HG02973 (cell line): ENCODE data around the gene UBXN4.
"Not testable (repeated sequence)": the region's sequence is repeated elsewhere in the genome, so short reads cannot be mapped to it uniquely, and the experiment has no call there.

Experiments
- ATAC-seq: cut with Tn5 transposase; IDR thresholded peaks from one replicate; pipeline ENCODE4 v1.9.1; 2021; ENCODE audit warnings: moderate library complexity; ENCODE audit not compliant: unreplicated experiment

The UBXN4 gene, protein sequence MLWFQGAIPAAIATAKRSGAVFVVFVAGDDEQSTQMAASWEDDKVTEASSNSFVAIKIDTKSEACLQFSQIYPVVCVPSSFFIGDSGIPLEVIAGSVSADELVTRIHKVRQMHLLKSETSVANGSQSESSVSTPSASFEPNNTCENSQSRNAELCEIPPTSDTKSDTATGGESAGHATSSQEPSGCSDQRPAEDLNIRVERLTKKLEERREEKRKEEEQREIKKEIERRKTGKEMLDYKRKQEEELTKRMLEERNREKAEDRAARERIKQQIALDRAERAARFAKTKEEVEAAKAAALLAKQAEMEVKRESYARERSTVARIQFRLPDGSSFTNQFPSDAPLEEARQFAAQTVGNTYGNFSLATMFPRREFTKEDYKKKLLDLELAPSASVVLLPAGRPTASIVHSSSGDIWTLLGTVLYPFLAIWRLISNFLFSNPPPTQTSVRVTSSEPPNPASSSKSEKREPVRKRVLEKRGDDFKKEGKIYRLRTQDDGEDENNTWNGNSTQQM

DNA sequence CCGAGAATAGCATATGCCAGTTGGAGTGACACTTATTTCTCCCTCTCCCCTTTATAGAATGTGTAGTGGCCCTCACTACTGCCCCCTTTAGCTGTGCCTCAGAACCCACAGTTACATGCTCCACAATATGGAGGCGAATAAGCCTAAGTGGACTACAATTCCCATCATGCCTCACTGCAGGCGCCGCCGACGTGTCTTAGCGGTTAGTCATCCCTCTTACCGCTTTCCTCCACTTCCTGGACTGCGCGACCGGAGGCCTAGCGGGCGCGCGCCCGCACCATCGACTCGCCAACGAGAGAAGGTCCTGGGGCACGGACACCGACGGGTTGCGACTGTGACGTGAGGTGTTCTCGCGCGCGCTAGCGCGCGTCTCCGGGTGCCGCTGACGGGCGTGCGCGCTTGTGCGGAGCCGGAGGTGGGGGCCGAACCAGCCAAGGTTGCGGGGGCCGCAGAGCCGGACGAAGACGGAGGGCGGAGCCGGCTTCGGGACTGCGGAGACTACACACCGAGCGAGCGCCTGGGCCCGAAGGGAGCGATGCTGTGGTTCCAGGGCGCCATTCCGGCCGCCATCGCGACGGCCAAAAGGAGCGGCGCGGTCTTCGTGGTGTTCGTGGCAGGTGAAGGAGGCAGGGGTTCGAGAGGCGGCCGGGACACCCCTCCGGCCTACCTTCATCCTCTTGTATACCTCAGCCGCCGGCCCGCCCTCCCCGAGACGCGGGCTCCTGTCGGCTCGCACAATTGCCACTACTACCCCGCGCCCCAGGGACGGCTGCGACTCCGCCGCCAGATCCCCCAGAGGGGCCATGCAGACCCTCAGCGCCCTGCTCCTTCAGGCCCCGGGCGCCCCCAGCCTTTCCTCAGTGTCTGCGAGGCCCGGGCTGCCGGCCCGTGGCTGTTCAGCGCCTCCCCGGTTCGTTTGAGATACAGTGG lies at the start of gene UBXN4:
Gene UBXN4, plus strand, starts transcription at position 461 of the 930 bp plus-strand sequence. Its CDS starts 75 bp downstream, at position 536.
- peak; percentile 88 for ATAC-seq

- no peak for ATAC-seq
Measured at GRCh38 chr2:135694711-135695110, 46.9 kb upstream of the UBXN4 start.

GRCh38 chr2:135698838-135699237 lies 42.8 kb upstream of the UBXN4 start:
- no peak for ATAC-seq

DNA sequence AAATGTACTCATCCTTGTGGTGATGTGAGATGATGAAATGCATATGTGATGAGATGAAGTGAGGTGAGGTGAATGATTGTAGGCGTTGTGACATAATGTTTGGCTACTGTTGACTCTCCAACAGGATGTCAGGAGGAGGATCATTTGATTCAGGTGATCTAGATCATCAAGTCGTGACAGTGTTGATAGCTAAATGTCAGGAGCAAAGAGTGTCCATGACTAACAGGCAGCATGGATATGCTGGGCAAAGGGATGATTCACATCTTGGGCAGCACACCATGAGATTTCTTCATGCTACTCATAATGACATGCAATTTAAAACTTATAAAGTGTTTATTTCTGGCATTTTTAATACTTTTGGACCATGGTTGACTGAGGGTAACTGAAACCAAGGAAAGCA lies 40.2 kb upstream of the UBXN4 start:
- no peak for ATAC-seq

DNA sequence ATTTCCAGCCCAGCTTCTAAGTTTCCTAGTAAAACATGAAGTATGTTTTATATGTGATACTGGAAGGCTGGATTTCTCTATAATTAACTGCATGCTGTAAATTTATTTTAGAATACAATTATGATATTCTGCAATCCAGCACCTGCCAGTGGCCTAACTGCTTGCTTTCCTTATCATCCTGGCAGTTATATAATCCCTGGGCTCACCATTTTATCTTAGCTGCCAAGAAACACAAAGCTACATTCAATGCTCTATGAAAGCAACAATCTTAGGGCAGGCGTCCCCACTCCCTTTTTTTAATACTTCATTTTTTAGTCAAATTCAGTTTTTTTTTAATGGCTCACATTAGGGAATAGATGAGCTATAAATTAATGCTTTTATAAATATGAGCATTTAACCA lies 38.4 kb upstream of the UBXN4 start:
- no peak for ATAC-seq

GRCh38 chr2:135704075-135704474 lies 37.6 kb upstream of the UBXN4 start:
- ATAC-seq: not testable (repeated sequence)

DNA sequence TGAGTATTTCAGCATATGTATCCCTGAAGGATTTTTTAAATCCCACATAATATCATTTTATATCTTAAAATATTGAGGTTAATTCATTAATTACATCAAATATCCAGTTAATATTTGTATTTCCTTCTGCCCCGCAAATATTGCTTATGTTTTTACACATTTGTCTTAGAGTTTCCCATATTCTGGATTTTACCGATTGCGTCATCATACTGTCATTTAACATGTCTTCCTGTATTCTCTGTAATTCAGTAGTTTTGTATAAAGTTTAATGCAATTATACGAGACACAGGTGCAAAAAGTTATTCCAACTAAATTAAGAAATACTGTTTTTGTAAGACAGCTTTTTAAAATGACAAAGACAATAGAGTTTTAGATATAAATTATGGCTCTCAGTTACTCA lies 33.5 kb upstream of the UBXN4 start:
- ATAC-seq: no peak

DNA sequence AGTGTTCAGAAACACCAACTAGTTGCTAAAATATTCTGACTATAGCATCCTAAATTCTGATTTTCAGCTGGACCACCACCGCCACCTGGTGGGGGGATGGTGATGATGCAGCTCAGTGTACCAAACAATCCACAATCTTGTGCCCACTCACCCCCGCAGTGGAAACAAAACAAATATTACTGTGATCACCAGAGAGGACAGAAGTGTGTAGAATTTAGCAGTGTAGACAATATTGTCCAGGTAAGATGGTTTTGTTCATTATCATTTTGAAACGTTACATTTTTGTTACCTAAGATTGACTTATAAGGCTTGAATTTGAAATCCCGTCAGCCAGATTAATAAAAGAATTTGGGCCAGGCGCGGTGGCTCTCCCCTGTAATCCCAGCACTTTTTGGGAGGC lies 31.7 kb upstream of the UBXN4 start:
- no peak for ATAC-seq

GRCh38 chr2:135715086-135715485 lies 26.6 kb upstream of the UBXN4 start:
- not testable (repeated sequence) for ATAC-seq

GRCh38 chr2:135728064-135728743 lies 13.5 kb upstream of the UBXN4 start:
- no peak for ATAC-seq

DNA sequence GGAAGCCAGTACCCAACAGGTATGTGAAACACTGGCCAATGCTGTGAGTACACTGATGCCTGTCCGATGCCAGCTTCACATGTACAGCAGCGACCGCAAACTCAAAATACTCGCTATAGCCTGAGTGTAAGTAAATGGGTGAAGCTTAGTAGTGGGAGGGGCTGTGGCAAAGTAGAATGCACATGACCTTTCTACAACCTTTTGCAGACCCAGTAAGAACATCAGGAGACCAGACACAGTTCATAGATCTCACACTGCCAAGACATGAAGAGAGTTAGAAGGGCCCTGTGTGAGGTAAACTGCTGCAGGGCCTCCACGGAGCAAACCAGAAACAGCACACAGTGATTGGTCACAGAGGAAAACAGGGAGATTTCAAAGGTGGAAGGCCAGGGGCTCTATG lies 9.1 kb upstream of the UBXN4 start:
- ATAC-seq: no peak

DNA sequence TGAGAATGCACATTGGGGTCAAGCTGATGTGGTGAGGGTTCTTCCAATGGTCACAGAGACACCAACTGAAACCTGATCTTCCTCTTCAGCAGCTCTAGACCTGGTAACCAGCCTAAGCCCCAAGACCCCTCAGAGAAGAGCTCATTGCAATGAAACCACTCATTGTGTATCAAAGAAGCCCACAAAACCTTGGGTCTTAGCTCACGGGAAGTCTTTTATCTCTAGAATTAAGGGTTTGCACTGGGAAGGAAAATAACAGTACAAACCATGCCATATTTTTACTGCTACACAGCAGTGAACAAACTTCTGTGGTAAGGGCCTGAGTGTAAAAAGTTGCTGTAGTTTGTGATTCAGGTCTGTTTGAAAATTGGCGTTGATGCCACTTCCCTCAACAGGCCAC lies 8.6 kb upstream of the UBXN4 start:
- no peak for ATAC-seq

GRCh38 chr2:135736546-135736945 lies 5.1 kb upstream of the UBXN4 start:
- ATAC-seq: no peak

DNA sequence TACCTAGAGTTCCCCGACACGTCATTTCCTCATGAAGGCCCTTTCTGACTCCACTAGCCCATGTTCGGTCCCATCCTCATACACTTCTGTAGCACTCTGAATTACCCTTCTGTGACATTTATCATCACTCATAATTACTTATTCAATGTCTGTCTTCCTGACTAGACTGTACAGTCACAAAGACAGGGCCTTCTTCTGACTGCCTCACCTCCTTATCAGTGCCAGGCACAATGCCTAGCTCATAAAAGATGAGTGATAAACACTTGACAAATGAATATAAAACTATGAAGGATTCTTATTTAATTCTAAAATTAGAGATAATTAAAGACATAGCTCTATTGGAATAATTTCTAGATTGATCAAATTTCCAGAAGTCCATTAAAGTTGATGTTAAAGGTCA lies 1.4 kb upstream of the UBXN4 start:
- no peak for ATAC-seq

- ATAC-seq: no peak
Measured at GRCh38 chr2:135741043-135741394, 636 bp upstream of the UBXN4 start.

GRCh38 chr2:135742325-135742757 lies 686 bp downstream of the UBXN4 start:
- peak; percentile 25 for ATAC-seq

DNA sequence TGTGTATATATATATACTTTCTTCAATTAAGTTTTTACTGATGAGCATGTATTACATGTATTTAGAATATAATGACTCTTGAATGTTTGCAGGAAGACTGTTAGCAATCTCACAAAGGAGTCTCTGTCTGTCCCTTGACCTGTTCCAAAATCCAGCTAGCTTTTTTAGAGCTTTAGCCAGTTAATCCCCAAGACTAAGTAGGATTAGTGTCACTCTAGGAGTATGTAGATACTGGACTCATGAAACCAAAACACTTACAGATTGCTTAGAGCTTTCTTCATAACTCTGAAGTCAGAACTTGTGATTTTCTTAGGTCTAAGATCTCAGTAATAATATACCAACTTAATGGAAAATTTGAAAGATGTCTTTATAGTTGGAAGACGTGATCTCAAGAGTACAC lies 2.2 kb downstream of the UBXN4 start:
- ATAC-seq: no peak

- ATAC-seq: peak; percentile 24
Measured at GRCh38 chr2:135744760-135745314, 3.2 kb downstream of the UBXN4 start.

DNA sequence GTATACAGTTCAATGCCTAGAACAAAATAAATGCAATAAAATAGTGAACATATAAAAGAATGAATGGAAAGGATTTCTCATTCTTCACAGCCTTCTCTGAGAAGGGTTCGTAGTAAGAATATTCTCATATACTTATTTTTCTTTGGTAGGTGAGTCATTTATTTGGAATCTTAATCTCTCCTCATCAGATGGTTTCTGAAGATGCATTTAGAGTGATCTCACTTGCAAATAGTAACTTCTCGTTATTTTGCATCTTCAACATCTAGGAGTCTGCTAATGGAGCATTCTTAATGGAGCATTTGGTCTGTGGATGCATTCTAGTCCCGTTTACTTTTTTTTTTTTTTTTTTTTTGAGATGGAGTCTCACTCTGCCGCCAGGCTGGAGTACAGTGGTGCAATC lies 3.9 kb downstream of the UBXN4 start:
- ATAC-seq: no peak

DNA sequence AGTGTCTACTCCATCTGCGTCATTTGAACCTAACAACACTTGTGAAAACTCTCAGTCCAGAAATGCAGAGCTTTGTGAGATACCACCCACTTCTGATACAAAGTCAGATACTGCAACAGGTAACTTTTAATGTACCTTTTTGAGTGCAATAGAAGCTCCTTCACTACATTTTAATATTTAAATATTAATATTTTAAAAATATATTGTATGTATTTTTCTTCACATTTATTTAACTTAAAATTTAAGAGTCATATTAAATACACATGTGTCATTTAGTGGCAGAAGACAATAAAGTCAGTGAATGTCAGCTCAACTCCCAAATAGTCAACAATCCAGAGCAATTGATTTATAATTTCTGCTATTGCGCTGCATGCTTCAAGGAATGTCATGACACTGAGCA lies 13.9 kb downstream of the UBXN4 start:
- no peak for ATAC-seq

- no peak for ATAC-seq
Measured at GRCh38 chr2:135756692-135757091, 15.0 kb downstream of the UBXN4 start.
